Astrocyte (in vitro differentiated cells and primary cell): ENCODE measurements around the gene KLK10. TPM values are rescaled to one million over a fixed set of nuclear protein-coding genes. Genes with fewer than 3 reads are reported as not detected.

ENCODE experiments used
- DNase-seq: peaks from one replicate; pipeline ENCODE4 v3.0.0-alpha.2; 2010; ENCODE audit warnings: low read depth
- FAIRE-seq: peaks from 2 replicates; lab custom pipeline; 2011; peaks lifted over from hg19 to GRCh38; lab: Jason Lieb, UNC
- H2AFZ ChIP-seq: 2 replicates; pipeline ENCODE4 v1.6.0; 2012; ENCODE audit warnings: low read depth, low read length, inconsistent platforms
- H3K27ac ChIP-seq: 2 replicates; pipeline ENCODE4 v1.5.1; 2011; ENCODE audit warnings: low read depth, low read length, inconsistent platforms
- H3K27me3 ChIP-seq: 2 replicates; pipeline ENCODE4 v1.6.0; 2011; ENCODE audit warnings: low read length, inconsistent platforms; ENCODE audit not compliant: insufficient read depth
- H3K36me3 ChIP-seq: 2 replicates; pipeline ENCODE4 v1.5.1; 2011; ENCODE audit warnings: low read length, inconsistent platforms; ENCODE audit not compliant: insufficient read depth
- H3K4me1 ChIP-seq: 2 replicates; pipeline ENCODE4 v1.5.1; 2011; ENCODE audit warnings: low read length, inconsistent platforms; ENCODE audit not compliant: insufficient read depth
- H3K4me2 ChIP-seq: 2 replicates; pipeline ENCODE4 v1.6.0; 2012; ENCODE audit warnings: low read length, inconsistent platforms
- H3K4me3 ChIP-seq: 2 replicates; pipeline ENCODE4 v1.5.1; 2011; ENCODE audit warnings: low read depth, mild to moderate bottlenecking, low read length, inconsistent platforms; ENCODE audit not compliant: insufficient read depth
- H3K79me2 ChIP-seq: 2 replicates; pipeline ENCODE4 v1.6.0; 2012; ENCODE audit warnings: mild to moderate bottlenecking, low read length, inconsistent platforms; ENCODE audit not compliant: insufficient read depth
- H3K9ac ChIP-seq: 2 replicates; pipeline ENCODE4 v1.6.0; 2012; ENCODE audit warnings: mild to moderate bottlenecking, low read length, inconsistent platforms
- H3K9me3 ChIP-seq: 2 replicates; pipeline ENCODE4 v1.5.1; 2012; ENCODE audit warnings: low read depth, mild to moderate bottlenecking, low read length, inconsistent platforms; ENCODE audit not compliant: insufficient read depth
- H4K20me1 ChIP-seq: 2 replicates; pipeline ENCODE4 v1.6.0; 2012; ENCODE audit warnings: low read length, inconsistent platforms; ENCODE audit not compliant: insufficient read depth
- H3K27ac Mint-ChIP-seq: one replicate; pipeline ENCODE4 v1.8.0; 2021; ENCODE audit warnings: mild to moderate bottlenecking, mixed read lengths; ENCODE audit not compliant: unreplicated experiment
- H3K27me3 Mint-ChIP-seq: one replicate; pipeline ENCODE4 v1.8.0; 2021; ENCODE audit warnings: low read depth, mixed read lengths; ENCODE audit not compliant: unreplicated experiment
- H3K36me3 Mint-ChIP-seq: one replicate; pipeline ENCODE4 v1.8.0; 2021; ENCODE audit warnings: low read depth, mixed read lengths; ENCODE audit not compliant: unreplicated experiment
- H3K4me1 Mint-ChIP-seq: one replicate; pipeline ENCODE4 v1.8.0; 2021; ENCODE audit warnings: low read depth, mixed read lengths; ENCODE audit not compliant: unreplicated experiment
- H3K4me3 Mint-ChIP-seq: one replicate; pipeline ENCODE4 v1.8.0; 2021; ENCODE audit warnings: mild to moderate bottlenecking, moderate library complexity, mixed read lengths; ENCODE audit not compliant: unreplicated experiment
- H3K9me3 Mint-ChIP-seq: one replicate; pipeline ENCODE4 v1.8.0; 2021; ENCODE audit warnings: mild to moderate bottlenecking, mixed read lengths; ENCODE audit not compliant: unreplicated experiment
- CTCF ChIP-seq: IDR thresholded peaks from 2 replicates; pipeline ENCODE4 v1.5.1; 2011; ENCODE audit warnings: low read depth, mild to moderate bottlenecking, inconsistent platforms, low read length, moderate library complexity; ENCODE audit not compliant: insufficient read depth
- EZH2 ChIP-seq: IDR thresholded peaks from 2 replicates; pipeline ENCODE4 v1.6.1; 2012; ENCODE audit warnings: mild to moderate bottlenecking, low read length, inconsistent platforms; ENCODE audit not compliant: insufficient read depth
- total RNA-seq: library from RNA; stranded (reverse); gene quantifications from 2 replicates; pipeline ENCODE4 v1.2.1, GENCODE V29; 2021

KLK10 gene
- total RNA-seq, 1 donor from 2014 or later: 0.30 TPM

- Histone ChIP-seq H3K4me1 (no peaks in the 10 kb centered on the region), H4K20me1 (no peaks in the 10 kb centered on the region), H3K9ac (no peak overlapping the region), H3K4me3 (no peak overlapping the region), H3K9me3 (no peaks in the 10 kb centered on the region), H3K4me2 (no peak overlapping the region), H2AFZ (no peak overlapping the region), H3K27ac (no peak overlapping the region), H3K36me3 (no peaks in the 10 kb centered on the region), H3K27me3 (no peaks in the 10 kb centered on the region), H3K79me2 (no peaks in the 10 kb centered on the region)
- Mint-ChIP-seq H3K9me3 (no peaks in the 10 kb centered on the region), H3K27me3 (peaks cover 5% of the 10 kb centered on the region), H3K4me1 (no peaks in the 10 kb centered on the region), H3K4me3 (no peak overlapping the region), H3K36me3 (no peaks in the 10 kb centered on the region), H3K27ac (no peak overlapping the region)
- DNase-seq: no peak
- no peak for FAIRE-seq
- TF ChIP-seq EZH2 (no peak), CTCF (no peak)
Measured at GRCh38 chr19:51043497-51043896, 24.0 kb upstream of the KLK10 start.

GRCh38 chr19:51040151-51040550, 20.6 kb upstream of the KLK10 start:
- no peaks in the 10 kb centered on the region for H3K36me3 Mint-ChIP-seq
- peaks cover 5% of the 10 kb centered on the region for H3K27me3 Mint-ChIP-seq

More at GRCh38 chr19:51040151-51040550, 20.6 kb upstream of the KLK10 start:
- no peak for TF ChIP-seq CTCF
- no peak for TF ChIP-seq EZH2
- no peaks in the 10 kb centered on the region for H3K79me2 ChIP-seq
- no peaks in the 10 kb centered on the region for H4K20me1 ChIP-seq
- H3K27ac ChIP-seq: no peak overlapping the region
- no peaks in the 10 kb centered on the region for H3K9me3 ChIP-seq
- Mint-ChIP-seq H3K4me1 (no peaks in the 10 kb centered on the region), H3K9me3 (no peaks in the 10 kb centered on the region), H3K4me3 (no peak overlapping the region), H3K27ac (no peak overlapping the region)
- DNase-seq (no peak), FAIRE-seq (no peak)
- no peaks in the 10 kb centered on the region for H3K36me3 ChIP-seq
- no peak overlapping the region for H2AFZ ChIP-seq
- H3K4me2 ChIP-seq: no peak overlapping the region
- H3K4me3 ChIP-seq: no peak overlapping the region
- H3K9ac ChIP-seq: no peak overlapping the region
- no peaks in the 10 kb centered on the region for H3K27me3 ChIP-seq
- H3K4me1 ChIP-seq: no peaks in the 10 kb centered on the region
